Activated T-cell treated with anti-CD3 and anti-CD28 coated beads for 24 hours (primary cell): ENCODE measurements around the gene RPL15.
"Not testable (repeated sequence)": the region's sequence is repeated elsewhere in the genome, so short reads cannot be mapped to it uniquely, and the experiment has no call there.

Experiments used
- DNase-seq: peaks from one replicate; pipeline ENCODE4 v3.0.0-alpha.2; 2020; ENCODE audit warnings: low read depth

Gene RPL15

DNA sequence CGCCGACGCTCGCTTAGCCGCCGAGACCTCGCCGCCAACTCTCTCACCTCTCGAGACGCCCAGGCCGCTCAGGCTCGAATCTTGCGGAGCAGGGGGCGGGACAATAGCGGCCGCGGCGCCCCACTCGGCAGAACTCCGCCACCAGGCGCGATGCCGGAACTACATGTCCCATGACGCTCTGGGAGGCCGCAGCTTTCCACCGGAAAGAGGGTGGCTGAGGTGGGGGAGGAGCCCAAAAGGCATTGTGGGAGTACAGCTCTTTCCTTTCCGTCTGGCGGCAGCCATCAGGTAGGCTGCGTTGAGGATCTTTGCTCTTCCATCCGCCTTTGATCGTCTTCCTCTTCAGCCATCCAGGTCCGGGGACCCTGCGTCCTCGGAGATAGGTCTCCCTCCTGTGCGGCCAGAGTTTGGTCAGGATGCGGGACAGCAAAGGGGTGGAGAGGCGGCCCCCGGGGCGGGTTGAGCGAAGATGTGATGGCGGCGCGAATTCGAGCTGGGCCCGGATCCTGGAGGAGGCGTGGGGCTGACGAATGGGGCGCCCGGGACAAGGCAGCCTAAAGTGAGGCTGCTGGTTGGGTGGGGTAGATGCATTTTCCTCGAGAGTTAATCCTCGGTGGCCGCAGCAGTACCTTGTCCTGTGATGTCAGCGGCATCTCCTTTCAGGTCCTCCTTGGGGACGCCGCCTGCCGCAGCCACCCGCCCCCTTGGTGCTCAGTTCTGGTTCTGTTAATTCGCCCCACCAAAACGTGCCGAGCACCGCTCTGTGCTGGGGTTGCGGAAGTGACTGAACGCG lies at the start of gene RPL15, which contains the start of gene NKIRAS1:
Gene RPL15, plus strand, starts transcription at position 247 of the 793 bp plus-strand sequence. CDS start 728 bp downstream, outside the sequence.
Gene NKIRAS1, minus strand, starts transcription at position 105 of the 793 bp plus-strand sequence. CDS start 6,086 bp downstream, outside the sequence.
- peak; percentile 95 for DNase-seq

DNA sequence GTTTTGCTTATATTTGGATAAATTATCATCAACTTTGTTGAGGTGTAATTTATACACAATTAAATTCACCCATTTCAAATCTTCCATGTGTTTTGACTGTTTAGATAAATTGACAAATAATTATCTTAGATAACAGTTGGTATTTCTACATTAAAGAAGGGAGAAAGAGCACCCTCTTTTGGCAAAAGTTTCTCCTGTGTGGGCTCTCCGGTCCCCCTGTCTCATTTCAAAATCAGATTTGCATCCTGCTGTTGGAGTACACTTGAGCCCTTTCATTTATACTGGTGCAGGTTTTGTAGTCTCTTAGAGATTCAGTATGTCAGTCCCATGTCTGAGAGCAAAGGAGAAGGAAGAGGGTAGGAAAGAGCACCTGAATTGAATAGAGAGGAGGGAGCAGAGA lies 49.5 kb upstream of the RPL15 start:
- no peak for DNase-seq

DNA sequence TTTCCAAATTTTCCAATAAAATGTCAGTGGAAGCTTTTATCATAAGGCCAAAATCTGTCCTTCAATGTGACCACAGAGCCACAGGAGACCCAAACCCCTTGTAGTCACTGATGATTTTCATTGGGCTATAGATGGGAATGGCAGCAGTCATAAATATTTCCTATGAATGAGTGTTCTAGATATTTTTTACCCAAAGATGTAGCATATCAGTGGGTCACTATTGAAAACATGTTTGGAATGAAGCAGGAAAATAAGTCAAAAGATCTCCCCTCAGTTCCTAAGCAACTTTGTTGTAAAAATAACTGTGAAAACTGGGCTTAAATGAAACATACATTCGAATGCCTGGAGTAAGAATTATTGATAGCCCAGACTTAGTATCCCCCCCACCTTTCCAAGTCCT lies 49.1 kb upstream of the RPL15 start:
- no peak for DNase-seq

DNA sequence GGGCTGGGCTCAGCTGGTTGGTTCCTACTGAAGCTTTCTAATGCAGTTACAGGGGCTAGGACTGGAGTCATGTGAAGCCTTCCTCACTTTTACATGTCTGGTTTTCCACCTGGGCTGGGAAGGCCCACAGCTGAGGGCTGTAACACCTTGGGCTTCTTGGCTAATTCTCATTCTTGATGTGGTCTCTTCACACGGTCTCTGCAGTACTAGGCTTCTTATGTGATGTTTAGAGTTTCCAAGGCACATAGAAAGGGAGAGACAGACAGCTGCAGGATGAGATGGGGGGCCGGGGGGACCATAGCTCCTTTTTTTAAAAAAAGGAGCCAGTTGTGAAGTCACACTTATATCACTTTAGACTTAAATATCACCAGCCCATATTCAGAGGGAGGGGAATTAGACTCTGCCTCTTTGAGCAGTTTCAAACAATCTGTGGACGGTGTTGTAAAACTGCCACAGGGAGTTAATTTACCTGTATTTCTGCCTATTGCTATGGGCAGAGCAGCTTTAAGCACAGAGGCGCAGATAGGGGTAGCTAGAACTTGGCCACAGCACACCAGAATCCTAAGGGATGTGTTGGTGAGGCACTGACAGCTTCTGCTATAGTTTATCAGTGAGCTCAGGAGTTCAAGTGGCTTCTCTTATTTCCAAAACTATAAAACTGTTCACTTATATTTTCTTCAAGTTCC lies 46.8 kb upstream of the RPL15 start:
- no peak for DNase-seq

DNA sequence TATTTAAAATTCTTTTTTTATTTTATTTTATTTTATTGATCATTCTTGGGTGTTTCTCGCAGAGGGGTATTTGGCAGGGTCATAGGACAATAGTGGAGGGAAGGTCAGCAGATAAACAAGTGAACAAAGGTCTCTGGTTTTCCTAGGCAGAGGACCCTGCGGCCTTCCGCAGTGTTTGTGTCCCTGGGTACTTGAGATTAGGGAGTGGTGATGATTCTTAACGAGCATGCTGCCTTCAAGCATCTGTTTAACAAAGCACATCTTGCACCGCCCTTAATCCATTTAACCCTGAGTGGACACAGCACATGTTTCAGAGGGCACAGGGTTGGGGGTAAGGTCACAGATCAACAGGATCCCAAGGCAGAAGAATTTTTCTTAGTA lies 46.3 kb upstream of the RPL15 start:
- DNase-seq: not testable (repeated sequence)

DNA sequence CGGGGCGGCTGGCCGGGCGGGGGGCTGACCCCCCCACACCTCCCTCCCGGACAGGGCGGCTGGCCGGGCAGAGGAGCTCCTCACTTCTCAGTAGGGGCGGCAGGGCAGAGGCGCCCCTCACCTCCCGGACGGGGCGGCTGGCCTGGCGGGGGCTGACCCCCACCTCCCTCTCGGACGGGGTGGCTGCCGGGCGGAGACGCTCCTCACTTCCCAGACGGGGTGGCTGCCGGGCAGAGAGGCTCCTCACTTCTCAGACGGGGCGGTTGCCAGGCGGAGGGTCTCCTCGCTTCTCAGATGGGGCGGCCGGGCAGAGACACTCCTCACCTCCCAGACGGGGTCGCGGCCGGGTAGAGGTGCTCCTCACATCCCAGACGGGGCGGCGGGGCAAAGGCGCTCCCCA lies 45.6 kb upstream of the RPL15 start:
- not testable (repeated sequence) for DNase-seq

DNA sequence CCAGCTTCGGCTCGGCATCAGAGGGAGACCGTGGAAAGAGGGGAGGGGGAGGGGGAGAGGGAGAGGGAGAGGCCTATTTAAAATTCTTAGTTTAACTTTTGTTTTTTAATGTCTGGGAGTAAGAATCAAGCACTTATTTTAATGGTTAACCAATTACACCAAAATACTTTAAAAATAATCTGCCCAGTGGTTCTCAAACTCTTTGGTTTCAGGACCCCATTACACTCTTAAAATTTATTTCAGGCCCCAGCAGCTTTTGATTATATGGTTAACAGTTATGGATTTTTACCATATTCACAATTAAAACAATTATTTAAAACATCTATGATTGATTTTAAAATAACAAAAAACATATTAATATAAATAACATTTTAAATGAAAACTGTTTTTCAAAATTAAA lies 44.6 kb upstream of the RPL15 start:
- DNase-seq: no peak

DNA sequence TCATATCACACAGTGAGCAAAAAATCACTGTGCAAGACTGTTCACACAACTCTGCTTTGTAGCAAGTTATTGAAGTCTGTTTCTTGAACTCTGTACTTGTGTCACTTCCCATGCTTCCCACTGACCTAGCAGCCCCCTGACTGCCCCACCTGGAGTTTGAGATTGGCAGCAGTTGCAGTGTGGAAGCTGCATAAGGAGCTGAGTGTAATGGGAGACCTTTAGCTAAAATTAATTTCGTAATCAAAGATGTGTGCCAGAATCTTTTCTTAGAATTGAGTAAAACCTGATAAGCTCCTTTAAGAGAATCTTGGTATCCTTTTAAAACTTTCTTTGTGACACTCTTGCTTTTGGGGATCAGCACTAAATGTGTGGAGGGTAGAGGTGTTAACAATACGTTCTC lies 43.0 kb upstream of the RPL15 start:
- DNase-seq: no peak

DNA sequence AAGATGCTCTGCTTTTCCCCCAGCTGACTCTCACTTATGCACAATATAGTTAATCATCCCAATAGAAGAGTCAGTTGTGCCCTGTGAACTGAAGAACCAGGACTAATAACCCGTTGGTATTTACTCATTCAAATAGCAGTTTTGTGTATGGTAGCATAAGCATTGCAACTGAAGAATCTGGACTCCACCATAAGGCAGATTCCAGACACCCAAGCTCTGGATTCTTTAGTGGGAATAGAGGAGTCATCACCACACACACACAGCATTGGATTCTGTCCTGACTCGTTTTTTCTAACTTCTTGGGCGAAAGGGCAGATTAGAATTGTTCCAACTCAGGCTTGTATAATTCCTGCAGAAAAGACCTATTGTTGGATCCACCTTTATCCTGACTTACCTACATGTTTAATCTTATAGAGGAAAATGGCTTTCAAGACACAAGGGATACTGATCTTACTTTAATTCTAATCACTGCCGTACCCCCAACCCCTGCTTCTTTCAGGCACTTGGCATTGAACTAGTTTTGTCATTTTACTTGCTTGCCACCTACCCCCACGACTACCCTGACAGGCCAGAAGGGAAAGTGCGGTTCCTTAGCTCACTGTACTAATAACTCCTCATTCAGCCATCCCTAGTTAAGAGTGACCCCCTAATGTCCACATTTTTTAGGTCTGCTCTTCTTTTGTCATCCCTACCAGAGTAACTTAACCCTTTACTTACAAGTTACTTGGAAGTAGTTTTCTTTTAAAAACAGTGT lies 42.4 kb upstream of the RPL15 start:
- DNase-seq: no peak

DNA sequence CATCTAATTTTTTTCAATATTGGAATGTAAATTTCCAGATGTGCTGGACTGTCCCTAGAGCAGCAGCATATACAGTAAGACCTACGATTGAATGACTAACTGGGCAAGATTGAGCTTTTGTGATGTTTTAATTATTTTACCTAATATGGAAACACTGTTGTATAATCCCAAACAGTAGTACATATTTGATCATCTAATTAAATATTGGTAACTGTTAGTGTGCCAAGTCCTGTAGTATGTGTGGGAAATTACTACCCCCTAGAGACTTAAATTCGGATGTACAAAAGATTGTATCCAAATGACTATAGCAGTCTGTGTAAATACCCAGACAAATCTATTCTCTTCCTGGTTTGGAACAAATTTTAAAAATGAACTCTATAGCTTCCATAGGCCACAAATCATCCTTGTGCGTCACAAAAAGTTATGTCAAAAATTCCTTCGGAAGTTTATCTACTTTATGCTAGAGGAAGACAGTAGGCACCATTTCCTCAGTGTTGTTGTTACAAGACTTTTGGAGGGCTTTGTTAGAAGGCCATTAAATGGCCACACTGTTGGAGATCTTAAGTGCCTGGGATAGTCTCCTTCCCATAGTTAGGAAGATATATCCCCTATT lies 41.7 kb upstream of the RPL15 start:
- DNase-seq: no peak

DNA sequence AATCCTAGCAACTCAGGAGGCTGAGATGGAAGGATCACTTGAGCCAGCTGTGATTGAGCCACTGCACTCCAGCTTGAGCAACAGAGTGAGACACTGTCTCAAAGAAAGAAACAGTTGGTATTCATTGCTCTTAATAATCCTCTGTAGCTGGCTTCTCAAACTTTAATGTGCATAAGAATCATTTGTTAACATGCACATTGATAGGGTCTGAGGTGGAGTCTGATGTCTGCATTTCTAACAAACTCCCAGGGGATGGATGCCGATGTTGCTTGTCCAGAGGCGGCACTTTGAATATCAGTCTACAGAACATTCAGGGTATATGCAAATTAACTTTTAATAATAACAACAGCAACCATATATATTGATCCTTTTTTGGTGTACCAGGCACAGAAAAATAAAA lies 40.0 kb upstream of the RPL15 start:
- no peak for DNase-seq

DNA sequence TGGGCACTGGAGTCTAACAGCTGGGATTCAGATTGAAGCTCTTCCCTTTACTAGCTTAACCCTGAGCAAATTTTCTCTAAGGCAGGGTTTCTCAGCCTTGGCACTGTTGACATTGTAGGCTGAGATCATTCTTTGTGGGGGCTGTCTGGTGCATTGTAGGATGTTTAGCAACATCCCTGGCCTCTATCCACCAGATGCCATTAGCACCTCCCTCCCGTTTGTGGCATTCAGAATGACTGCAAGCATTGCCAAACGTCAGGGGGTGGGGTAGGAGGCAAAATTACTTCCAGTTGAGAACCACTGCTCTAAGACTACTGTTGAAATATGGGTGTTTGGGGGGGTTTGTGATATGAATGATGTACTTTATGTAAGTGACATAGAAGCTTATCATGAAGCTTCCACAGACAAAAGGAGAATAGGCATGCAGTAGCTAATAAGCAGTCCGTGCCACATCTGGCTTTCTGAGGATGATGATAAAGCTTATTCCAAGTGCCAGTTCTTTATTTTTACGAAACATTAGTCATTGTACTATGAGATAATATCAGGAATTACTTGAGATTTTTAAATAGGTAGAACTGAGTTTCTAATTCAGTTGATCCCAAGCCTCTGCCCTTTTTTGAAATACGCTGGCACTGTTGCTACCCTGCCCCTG lies 39.5 kb upstream of the RPL15 start:
- no peak for DNase-seq

DNA sequence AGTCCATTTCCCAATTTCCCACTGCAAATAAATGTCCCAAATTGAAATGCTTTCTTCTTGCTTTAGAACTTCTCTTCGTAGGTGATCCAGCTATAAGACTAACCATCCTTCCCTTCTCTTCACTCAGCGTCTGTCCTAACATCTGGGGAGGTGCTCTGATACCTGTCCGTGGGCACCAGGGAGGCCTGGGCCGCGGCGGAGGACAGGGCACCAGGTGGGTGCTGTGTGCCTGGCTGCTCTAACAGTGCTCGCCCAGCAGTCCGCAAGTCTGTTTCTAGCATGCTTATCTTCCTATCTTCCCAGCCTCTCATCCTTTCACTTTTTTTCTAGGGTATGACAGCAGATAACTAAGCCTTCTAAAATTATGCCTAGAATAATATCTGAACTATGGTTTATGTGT lies 37.4 kb upstream of the RPL15 start:
- no peak for DNase-seq

DNA sequence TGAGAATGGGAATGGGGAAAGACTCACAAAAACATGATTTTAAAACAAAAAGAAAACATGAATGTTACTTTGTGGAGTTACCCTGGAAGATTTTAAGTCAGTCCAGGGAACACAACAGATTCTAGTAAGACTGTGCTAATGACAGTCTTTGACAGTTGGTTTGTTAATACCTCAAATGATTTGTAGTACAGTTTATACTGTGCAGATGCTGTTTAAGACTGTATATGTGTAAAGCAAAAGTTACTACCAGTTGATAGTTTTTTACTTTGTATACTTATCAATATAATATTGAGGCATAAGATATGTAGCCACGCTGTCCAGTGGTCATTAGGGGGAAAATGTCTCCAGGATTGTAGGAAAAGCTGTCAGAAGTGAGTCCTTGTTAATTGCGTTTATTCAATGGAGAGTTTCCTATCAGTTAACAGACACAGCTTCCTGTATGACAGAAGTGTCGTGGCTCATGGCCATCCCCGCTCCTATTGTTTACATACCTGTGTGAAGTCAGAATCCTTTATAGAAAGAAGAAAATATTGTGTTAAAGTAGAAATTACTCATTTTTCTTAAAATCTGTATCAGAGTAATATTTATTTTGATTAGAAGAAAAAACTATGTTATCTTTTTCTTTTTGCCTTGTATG lies 36.1 kb upstream of the RPL15 start:
- no peak for DNase-seq

DNA sequence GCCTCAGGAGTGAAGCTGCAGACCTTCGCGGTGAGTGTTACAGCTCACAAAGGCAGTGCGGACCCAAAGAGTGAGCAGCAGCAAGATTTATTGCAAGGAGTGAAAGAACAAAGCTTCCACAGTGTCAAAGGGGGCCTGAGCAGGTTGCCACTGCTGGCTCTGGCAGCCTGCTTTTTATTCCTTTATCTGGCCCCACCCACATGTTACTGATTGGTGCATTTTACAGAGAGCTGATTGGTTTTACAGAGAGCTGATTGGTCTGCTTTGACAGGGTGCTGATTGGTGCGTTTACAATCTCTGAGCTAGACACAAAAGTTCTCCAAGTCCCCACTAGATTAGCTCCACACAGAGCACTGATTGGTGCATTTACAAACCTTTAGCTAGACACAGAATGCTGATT lies 34.9 kb upstream of the RPL15 start:
- DNase-seq: not testable (repeated sequence)

DNA sequence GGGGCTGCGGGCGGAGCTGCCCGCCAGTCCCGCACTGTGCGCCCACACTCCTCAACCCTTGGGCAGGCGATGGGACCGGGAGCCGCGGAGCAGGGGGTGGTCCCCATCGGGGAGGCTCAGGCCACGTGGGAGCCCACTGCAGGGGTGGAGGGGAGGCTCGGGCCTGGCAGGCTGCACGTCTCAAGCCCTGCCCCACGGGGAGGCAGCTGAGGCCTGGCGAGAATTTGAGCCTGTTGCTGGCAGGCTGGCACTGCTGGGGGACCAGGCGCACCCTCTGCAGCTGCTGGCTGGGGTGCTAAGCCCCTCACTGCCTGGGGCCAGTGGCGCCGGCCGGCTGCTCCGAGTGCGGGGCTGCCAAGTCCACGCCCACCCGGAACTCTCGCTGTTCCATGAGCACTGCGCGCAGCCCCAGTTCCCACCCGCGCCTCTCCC lies 34.4 kb upstream of the RPL15 start:
- DNase-seq: no peak

DNA sequence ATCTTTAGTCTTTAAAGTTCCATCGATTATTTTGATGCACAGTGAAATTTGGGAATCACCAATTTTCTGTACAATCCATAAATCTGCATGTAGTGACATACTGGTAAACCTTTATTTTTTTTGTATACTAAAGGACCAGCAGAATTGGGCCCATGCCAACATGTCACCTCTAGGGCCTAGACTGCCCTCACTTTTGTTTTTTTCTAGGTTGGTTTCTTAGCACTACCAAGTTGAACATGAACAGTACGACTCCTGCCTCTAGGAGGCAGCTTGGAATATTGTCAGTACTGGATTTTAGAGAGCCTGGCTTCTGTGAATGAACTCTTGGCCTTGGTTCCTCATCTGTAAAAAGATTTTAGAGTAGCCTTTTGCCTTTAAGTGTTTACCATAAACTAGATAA lies 32.5 kb upstream of the RPL15 start:
- no peak for DNase-seq

DNA sequence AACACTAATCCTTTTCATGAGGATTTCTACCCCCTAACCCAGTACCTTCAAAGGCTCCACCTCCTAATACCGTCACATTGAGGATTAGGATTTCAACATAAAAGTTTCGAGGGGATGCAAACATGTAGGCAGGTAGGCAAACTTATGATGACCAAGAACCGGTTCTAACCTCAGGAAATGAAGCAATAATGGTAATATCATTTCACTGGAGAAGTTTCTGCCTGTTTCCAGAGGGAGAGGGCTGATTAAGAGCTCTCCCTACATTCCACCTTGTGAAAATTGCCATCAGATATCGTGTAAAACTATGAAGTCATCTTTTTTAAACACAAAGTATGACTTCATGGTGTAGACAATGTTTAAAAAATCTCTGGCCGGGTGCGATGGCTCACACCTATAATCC lies 31.7 kb upstream of the RPL15 start:
- no peak for DNase-seq

DNA sequence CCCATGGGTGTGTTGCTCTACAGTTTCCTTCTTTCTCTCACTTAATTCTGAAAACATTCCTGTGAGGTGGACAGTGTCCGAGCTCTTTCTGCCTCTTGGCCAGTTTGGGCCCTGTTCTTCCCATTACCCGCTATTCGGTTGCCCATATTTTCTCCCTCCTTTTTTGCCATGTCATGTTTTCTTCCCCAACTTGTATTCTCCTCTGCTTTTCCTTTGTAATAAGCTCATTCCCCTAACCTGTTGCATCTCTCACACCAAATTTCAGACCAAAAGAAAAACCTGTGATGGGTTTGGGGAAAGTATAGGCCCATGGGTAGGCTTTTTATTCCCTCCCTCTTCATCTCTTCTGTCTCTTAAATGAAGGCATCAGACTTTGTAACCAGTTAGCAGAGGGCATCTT lies 30.6 kb upstream of the RPL15 start:
- no peak for DNase-seq

DNA sequence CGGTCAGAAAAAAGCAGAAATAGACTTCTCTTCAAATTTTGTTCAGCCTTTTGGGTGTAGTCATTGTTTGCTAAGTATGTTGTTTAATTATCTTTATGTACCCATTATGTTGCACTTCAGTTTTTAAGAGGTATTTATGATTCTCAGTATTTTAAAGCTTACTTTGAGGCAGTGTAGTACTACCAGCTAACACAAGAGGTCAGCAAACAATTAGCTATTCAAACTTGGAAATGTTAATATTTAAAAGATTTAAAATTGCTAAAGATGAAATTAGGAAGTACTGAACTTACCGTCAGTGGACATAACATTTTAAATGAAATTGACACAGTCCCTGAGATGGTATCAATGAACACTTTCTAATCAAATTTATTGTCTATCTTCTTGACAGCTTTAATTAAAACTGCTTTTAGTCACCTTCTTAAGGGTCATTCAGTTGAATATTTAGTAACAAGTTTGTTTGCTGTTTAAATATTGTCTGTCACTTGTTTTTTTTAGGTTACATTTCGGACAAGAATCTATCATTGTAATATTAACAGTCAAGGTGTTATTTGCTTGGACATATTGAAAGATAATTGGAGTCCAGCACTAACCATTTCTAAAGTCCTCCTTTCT lies 28.2 kb upstream of the RPL15 start:
- no peak for DNase-seq

DNA sequence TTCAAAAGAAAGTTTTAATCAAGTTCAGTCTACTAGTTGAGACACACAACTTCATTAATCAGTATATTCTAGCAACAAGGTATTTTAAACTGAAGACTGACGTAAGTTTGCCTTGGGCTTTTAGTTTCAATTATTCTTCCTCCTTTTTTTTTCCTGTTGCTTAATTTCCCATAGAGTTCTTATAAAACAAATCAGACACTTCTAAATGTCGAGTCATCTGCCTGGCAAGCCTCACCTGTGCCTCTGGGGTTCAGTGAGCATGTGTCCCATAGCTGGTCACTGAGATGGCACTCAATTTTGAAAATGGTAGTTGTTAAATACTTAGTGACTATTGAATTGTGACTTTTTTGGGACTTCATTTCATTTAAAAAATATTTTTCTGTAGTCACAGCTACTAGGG lies 27.5 kb upstream of the RPL15 start:
- no peak for DNase-seq
